Duodenal mucosa (tissue), 2 donors: ENCODE results near the gene LRCH4.
"Not testable (repeated sequence)": the region's sequence is repeated elsewhere in the genome, so short reads cannot be mapped to it uniquely, and the experiment has no call there.

Experiments used
- H3K27ac ChIP-seq: one replicate; pipeline ENCODE4 v1.7.0; 2013; ENCODE audit warnings: low read depth, low read length
- H3K27me3 ChIP-seq, 2 donors: one replicate each; pipeline ENCODE4 v1.7.0; 2013; ENCODE audit warnings: low read length in 2 of 2, control low read depth in 1 of 2; ENCODE audit not compliant: insufficient read depth in 2 of 2, control insufficient read depth in 1 of 2
- H3K36me3 ChIP-seq, 2 donors: one replicate each; pipeline ENCODE4 v1.7.0; 2013; ENCODE audit warnings: low read length in 2 of 2, control low read depth in 1 of 2; ENCODE audit not compliant: insufficient read depth in 2 of 2, control insufficient read depth in 1 of 2
- H3K4me1 ChIP-seq, 2 donors: one replicate each; pipeline ENCODE4 v1.7.0; 2013; ENCODE audit warnings: low read length in 2 of 2, control low read depth in 1 of 2; ENCODE audit not compliant: insufficient read depth in 2 of 2, control insufficient read depth in 1 of 2
- H3K4me3 ChIP-seq, 2 donors: one replicate each; pipeline ENCODE4 v1.7.0; 2013; ENCODE audit warnings: low read length in 2 of 2, low read depth in 1 of 2
- H3K9ac ChIP-seq, 2 donors: one replicate each; pipeline ENCODE4 v1.7.0; 2013; ENCODE audit warnings: low read length in 2 of 2, low read depth in 1 of 2
- H3K9me3 ChIP-seq, 2 donors: one replicate each; pipeline ENCODE4 v1.7.0; 2013; ENCODE audit warnings: low read length in 2 of 2, control low read depth in 1 of 2; ENCODE audit not compliant: control insufficient read depth in 1 of 2

Gene LRCH4

DNA sequence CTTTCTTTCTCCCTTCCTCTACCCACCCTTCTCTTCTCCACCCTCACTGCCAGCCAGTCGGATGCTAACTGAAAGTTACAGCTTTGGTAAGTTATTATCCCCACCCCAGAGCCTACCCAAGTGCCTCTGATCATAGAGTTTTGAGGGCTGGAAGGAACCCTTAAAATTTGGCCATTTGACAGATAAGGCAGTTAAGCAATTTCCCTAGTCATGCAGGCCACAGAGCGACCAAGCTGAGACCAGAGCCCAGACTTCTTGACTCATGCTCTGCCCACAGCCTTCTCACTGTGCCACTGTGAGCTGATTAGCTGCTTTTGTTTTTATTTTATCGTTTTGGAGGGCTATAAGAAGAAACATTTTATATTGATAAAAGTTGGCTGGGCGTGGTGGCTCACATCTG is 29.4 kb downstream of the LRCH4 start:
- Histone ChIP-seq H3K27me3 (no peaks in the 10 kb centered on the region), H3K4me1 (peaks cover 0 to 4% of the 10 kb centered on the region in 2 donors), H3K9ac (no peak overlapping the region), H3K36me3 (peaks cover 29 to 55% of the 10 kb centered on the region in 2 donors), H3K9me3 (no peaks in the 10 kb centered on the region), H3K27ac (no peak overlapping the region), H3K4me3 (no peak overlapping the region)

DNA sequence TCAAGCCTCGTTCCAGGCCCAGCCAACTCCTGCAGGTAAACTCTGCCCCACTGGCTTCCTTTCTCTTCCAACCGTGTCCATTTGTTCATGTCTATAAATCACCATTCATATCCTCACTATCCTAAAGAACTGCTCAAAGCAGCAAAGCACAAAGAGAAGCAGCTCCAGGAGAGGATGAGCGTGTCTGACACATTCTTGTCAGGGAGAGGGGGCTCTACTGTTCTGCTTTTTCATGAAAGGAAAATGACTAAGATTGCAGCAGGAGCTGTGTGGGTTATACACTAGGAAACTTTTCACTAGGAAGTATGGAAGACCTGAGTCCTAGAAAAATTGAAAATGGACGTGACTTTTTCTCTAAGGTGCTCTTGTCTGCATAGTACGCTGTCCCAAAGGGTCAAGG is 30.2 kb downstream of the LRCH4 start:
- Histone ChIP-seq H3K27me3 (no peaks in the 10 kb centered on the region), H3K4me3 (no peak overlapping the region), H3K4me1 (peaks cover 0 to 4% of the 10 kb centered on the region in 2 donors), H3K9ac (no peak overlapping the region), H3K27ac (no peak overlapping the region), H3K36me3 (peaks cover 29 to 51% of the 10 kb centered on the region in 2 donors), H3K9me3 (no peaks in the 10 kb centered on the region)

DNA sequence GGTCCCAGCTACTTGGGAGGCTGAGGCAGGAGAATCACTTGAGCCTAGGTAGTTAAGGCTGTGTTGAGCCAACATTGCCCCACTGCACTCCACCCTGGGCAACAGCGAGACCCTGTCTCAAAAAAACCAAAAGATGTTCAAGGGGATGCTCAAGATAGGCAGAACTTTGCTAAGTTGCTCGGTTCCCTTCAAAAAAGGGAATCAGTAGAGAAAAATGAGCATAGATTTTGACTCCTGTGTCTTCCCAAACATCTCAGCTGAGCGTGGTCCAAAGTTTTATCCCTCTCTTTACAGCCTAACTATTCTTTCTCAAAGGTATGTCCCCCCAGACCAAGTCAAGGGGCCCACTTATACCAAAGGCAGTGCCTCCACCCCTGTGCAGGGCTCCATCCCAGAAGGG is 32.9 kb downstream of the LRCH4 start:
- peaks cover 33 to 50% of the 10 kb centered on the region in 2 donors for H3K36me3 ChIP-seq
- H3K4me1 ChIP-seq, result peaks cover 0 to 2% of the 10 kb centered on the region in 2 donors
- no peak overlapping the region for H3K27ac ChIP-seq
- H3K9ac ChIP-seq, result no peak overlapping the region
- H3K27me3 ChIP-seq, result no peaks in the 10 kb centered on the region
- no peaks in the 10 kb centered on the region for H3K9me3 ChIP-seq
- H3K4me3 ChIP-seq, result no peak overlapping the region

DNA sequence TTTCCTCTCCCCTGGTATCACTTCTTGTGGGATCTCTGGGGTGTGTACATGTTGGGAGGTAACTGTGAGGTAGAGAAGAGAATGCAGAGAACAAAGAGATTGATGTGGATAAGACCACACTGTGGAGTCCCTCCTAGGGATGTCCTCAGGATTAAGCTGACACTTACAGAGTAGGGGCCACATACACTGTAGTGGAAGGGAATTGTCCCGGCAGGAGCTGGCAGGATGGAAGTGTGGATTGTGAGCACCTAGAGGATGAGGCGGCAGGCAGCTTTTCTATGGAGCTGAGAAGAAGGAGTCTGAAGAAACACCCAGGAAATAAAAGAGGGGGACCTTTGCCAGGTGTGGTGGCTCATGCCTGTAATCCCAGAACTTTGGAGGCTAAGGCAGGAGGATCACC is 33.4 kb downstream of the LRCH4 start:
- Histone ChIP-seq H3K36me3 (peaks cover 33 to 50% of the 10 kb centered on the region in 2 donors), H3K9me3 (no peaks in the 10 kb centered on the region), H3K27me3 (no peaks in the 10 kb centered on the region), H3K4me1 (peaks cover 5 to 7% of the 10 kb centered on the region in 2 donors), H3K4me3 (no peak overlapping the region), H3K27ac (no peak overlapping the region), H3K9ac (no peak overlapping the region)

DNA sequence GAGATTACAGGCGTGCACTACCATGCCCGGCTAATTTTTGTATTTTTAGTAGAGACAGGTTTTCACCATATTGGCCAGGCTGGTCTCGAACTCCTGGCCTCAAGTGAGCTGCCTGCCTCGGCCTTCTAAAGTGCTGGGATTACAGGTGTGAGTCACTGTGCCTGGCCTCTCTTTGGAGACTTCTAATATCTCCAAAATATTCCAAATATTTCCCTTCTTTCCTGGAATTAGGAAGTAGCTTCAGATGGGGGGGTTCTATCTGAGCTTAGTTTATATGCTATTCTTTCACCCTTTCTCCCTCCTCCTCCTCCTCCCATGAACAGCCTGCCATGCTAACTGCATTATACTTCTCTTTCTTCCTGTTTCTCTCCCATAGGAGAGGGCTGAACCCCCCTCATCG is 37.5 kb downstream of the LRCH4 start:
- H3K9ac ChIP-seq, H3K27ac ChIP-seq: not testable (repeated sequence)

DNA sequence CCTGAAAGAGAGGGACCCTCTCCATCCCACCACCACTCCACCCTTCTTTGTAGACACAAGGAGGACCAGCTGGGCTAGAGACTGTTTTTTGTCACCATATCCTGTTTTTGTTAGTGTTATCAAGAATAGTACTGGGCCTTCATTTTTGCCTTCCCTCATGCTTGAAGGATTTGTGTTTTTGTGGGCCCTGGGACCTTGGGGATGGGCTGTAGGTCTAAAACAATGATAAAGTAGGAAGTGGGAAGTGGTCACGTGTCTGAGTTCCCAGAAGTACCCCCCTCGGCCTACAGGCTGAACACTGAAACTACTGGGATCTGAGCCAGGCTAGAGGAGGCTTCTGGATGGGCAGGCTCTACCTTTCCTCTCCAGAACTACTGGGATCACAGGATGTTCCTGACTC is 38.1 kb downstream of the LRCH4 start:
- Histone ChIP-seq H3K9ac (peak overlapping the region in 1 of 2 donors; percentile 30), H3K36me3 (peaks cover 9 to 20% of the 10 kb centered on the region in 2 donors), H3K4me3 (peak overlapping the region in 1 of 2 donors; percentile 40), H3K9me3 (no peaks in the 10 kb centered on the region), H3K27ac (peak overlapping the region; percentile 62), H3K4me1 (peaks cover 40 to 50% of the 10 kb centered on the region in 2 donors), H3K27me3 (no peaks in the 10 kb centered on the region)

More for the DNA sequence above, 37.5 kb downstream of the LRCH4 start:
- not testable (repeated sequence) for H3K27me3 ChIP-seq, H3K9me3 ChIP-seq, H3K4me3 ChIP-seq
- peaks cover 12 to 25% of the 10 kb centered on the region in 2 donors for H3K36me3 ChIP-seq
- H3K4me1 ChIP-seq, result peaks cover 40 to 47% of the 10 kb centered on the region in 2 donors

DNA sequence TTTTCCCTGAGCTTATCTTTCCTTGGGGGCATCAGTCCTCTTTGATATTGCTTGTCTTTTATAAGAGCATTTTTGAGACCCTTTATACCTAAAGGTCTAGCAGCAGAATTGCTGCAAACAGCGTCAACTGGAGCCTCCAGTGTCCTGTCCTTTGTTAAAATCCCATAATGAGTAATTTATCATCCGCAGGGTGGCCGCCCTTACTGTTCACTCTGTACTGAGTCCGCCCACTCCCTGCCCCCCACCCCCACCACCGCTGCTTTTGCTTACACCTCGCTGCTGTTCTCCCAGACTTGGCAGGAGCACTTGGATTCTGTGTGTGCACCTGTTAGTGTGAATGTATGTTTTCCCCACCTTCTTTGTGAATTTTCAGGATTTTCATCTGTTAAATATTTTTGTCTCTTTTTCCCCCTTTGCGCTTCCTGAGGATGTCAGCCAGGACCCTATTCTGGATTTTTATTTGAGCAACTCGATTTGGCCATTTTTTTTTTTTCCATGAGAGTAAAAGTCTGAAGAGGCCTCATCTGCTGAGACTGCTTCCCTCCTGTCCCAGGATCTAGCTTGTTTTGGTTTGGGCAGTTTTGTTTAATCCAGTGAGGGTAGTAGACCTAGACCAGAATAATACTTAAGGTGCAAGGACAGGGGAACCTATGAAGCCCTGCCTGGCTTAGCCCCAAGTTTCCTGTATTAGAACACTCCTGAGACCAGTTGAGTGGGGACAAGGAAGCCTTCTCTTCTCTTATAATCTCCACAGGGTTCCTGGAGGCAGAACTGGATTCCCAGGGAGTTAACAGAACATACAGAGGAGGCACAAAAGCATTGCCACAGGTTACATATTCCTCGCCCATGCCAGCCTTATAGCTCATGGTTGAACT is 38.8 kb downstream of the LRCH4 start:
- peaks cover 5 to 13% of the 10 kb centered on the region in 2 donors for H3K36me3 ChIP-seq
- H3K27me3 ChIP-seq, result no peaks in the 10 kb centered on the region
- H3K27ac ChIP-seq, result peak overlapping the region; percentile 62
- peak overlapping the region; percentile 30 to 33 for H3K9ac ChIP-seq
- peak overlapping the region; percentile 40 for H3K4me3 ChIP-seq
- H3K9me3 ChIP-seq, result no peaks in the 10 kb centered on the region
- peaks cover 45 to 57% of the 10 kb centered on the region in 2 donors for H3K4me1 ChIP-seq

DNA sequence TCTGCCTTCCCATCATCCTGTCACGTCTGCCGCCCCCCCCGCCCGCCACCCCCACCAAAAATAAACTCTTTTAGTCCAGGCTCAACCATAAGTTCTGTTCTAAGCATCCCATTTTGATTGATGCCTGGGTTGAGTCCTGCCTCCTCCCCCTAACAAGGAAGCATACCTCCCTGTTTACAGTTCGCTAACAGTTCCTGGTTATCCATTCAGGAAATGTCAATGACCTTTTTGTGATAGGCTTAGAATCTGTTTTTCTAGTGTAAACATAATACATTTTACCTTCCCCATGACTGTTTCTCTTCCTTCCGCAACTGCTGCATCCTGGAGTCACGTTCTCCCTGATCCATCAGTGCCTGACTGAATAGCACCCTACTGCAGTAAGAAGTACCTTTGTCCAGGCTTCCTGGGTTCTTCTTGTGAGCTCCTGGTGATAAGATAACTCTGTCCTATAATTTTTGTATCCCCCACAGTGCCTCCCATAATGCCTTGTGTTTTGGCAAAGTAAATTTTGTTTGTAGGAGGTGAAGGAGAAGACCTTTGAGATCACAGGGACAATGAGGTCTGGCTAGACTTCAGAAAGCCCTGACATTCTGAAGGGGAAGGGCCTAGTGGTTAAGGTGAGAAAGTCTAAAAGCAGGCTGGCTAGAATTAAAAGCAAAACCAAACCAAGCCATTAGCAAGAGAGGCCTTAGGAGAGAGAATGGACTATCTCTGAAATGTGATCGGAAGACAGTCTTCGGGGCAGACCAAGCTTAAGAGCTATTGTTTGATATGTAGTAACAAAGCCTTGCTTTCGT is 39.6 kb downstream of the LRCH4 start:
- Histone ChIP-seq H3K9me3 (no peaks in the 10 kb centered on the region), H3K9ac (peak overlapping the region; percentile 30 to 33), H3K4me1 (peaks cover 46 to 65% of the 10 kb centered on the region in 2 donors), H3K27ac (peak overlapping the region; percentile 62), H3K36me3 (peaks cover 4 to 13% of the 10 kb centered on the region in 2 donors), H3K4me3 (peak overlapping the region; percentile 40), H3K27me3 (no peaks in the 10 kb centered on the region)

DNA sequence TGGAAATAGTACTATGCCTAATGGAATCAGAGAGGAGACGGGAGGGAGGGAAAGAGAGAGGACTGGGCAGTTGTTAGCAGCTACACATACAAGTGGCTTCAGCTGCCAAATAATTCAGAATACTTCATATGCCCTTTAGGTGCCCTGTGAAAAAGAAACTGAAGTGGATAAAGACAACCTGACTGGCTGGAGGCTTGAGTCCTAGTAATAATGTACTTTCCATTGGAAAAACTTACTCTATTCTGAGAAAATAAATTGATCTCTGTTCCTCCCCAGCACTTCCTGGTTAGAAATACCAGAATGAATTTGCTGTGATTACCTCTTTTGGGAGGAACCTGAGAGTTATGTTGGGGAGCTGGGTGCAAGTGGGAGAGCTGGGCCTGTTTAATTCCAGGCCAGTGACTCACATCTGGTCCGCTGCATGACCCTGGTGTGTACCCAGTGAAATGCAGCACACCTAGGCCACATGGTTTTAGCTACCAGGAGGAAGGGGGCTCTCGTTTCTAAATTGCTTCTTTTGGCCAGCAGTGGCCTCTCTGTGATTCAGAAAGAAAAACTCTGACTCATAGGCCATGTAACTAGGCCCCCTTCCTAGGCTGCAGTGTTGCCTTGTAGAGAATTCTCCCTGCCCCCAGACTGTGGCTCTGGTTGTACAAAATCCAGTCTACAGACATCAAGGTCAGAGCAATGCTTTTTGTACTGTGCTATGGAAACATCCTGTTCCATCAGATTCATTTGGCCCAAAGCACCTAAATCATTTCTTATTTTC is 40.4 kb downstream of the LRCH4 start:
- peaks cover 51 to 71% of the 10 kb centered on the region in 2 donors for H3K4me1 ChIP-seq
- H3K27ac ChIP-seq, result peak overlapping the region; percentile 62
- H3K9me3 ChIP-seq, result no peaks in the 10 kb centered on the region
- peak overlapping the region; percentile 27 to 48 for H3K9ac ChIP-seq
- no peaks in the 10 kb centered on the region for H3K27me3 ChIP-seq
- peaks cover 3 to 11% of the 10 kb centered on the region in 2 donors for H3K36me3 ChIP-seq
- peak overlapping the region; percentile 19 to 40 for H3K4me3 ChIP-seq
